ENCODE results near the gene ALG5. TPM values are rescaled to one million over a fixed set of nuclear protein-coding genes. Genes with fewer than 3 reads are reported as not detected.

Gene ALG5, protein sequence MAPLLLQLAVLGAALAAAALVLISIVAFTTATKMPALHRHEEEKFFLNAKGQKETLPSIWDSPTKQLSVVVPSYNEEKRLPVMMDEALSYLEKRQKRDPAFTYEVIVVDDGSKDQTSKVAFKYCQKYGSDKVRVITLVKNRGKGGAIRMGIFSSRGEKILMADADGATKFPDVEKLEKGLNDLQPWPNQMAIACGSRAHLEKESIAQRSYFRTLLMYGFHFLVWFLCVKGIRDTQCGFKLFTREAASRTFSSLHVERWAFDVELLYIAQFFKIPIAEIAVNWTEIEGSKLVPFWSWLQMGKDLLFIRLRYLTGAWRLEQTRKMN
- total RNA-seq (10 to 100 TPM; 16.8 to 18.0 TPM), polyA plus RNA-seq (ENCODE audit: insufficient read depth, low read depth, low replicate concordance) (27.1 TPM)
- long read RNA-seq, donor 1, transcript ALG5-201 (10 exons, 1,154 nt), result major isoform, 21 of 116 reads
- long read RNA-seq, donor 1, partial matches to known transcripts, result 69 of 116 reads
- long read RNA-seq, donor 1, other reads (novel, unspliced or antisense), result 24 of 116 reads
- long read RNA-seq, donor 2, transcript ALG5-201 (10 exons, 1,154 nt), result major isoform, 15 of 73 reads
- long read RNA-seq, donor 2, partial matches to known transcripts, result 46 of 73 reads
- long read RNA-seq, donor 2, other reads (novel, unspliced or antisense), result 12 of 73 reads

DNA sequence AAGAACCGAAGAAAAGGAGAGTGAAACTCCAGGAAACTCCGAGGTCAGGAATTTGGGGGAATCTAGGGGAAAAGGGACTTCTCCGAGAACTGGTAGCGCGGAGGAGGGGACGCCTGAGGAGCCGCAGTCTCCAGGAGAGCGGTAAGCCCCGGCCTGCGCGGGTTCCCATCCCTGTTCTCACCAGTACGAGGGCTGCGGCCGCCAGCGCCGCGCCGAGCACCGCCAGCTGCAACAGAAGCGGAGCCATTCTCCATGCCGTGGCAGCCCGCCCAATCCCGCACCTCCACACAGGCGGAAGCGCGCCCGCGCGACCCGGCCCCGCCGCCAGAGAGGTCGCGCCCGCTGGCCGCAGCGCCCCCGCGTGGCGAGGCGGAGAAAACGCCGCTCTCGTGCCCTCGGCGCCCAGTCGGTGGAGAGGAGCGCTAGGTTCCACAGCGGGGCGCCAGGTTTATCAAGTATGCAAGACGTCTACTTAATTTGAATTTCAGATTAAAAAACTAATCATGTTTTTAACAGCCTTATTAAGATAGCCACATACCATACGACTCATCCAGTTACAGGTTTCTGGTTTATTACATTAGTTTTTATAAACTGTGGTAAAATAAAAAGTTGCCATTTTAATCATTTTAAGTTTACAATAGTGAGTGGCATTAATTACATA, at the start of gene ALG5:
TSS of gene ALG5 (minus strand) at position 287 of the 661 bp plus-strand sequence. CDS start at position 247, 40 bp downstream.
- intact Hi-C loops (cut with DNase I; ENCODE audit: low total_unique reads), result no loop called here
- H3K4me1 ChIP-seq, result peaks cover 8% of the 10 kb centered on the region
- WGBS, 2 donors, result 0 to 1% methylated on average over 44 to 46 of the region's 52 CpGs
- H3K4me3 ChIP-seq, result peak within 1 kb of the TSS; percentile 92 to 94
- H3K27me3 ChIP-seq, result no peaks in the 10 kb centered on the region
- H3K36me3 ChIP-seq (ENCODE audit: low read depth, missing control alignments), result no peaks in the 10 kb centered on the region
- no peaks in the 10 kb centered on the region for H3K9me3 ChIP-seq
- peak; percentile 93 for DNase-seq
- H3K27ac ChIP-seq, result peak within 1 kb of the TSS; percentile 96 to 98
- TF ChIP-seq CTCF (IDR thresholded peaks at IDR 0.05) (peak; percentile 91 to 98 (median 97)), POLR2A (IDR thresholded peaks at IDR 0.05) (no peak)

- TF ChIP-seq CTCF (IDR thresholded peaks at IDR 0.05), result no peak
- no peak for TF ChIP-seq POLR2A (IDR thresholded peaks at IDR 0.05)
- Histone ChIP-seq H3K27ac (no peak overlapping the region), H3K27me3 (no peaks in the 10 kb centered on the region), H3K9me3 (no peaks in the 10 kb centered on the region), H3K36me3 (ENCODE audit: low read depth, missing control alignments) (no peaks in the 10 kb centered on the region), H3K4me3 (no peak overlapping the region), H3K4me1 (no peaks in the 10 kb centered on the region)
- WGBS, 2 donors, result 88 to 91% methylated on average over 3 of the region's 3 CpGs
- intact Hi-C loops (cut with DNase I; ENCODE audit: low total_unique reads), result no loop called here
- DNase-seq, result no peak
Observed at GRCh38 chr13:37047846-37048245, 48.7 kb upstream of the ALG5 start.

- Histone ChIP-seq H3K36me3 (ENCODE audit: low read depth, missing control alignments) (no peaks in the 10 kb centered on the region), H3K27me3 (no peaks in the 10 kb centered on the region), H3K4me3 (no peak overlapping the region), H3K9me3 (no peaks in the 10 kb centered on the region), H3K4me1 (no peaks in the 10 kb centered on the region), H3K27ac (no peak overlapping the region)
- intact Hi-C loops (cut with DNase I; ENCODE audit: low total_unique reads), result no loop called here
- WGBS, 2 donors, result 66 to 82% methylated on average over 2 of the region's 2 CpGs
- TF ChIP-seq CTCF (IDR thresholded peaks at IDR 0.05), result no peak
- no peak for DNase-seq
Observed at GRCh38 chr13:37047032-37047431, 47.9 kb upstream of the ALG5 start.

- 88 to 96% methylated on average over 1 of the region's 1 CpG for WGBS, 2 donors
- H3K9me3 ChIP-seq, result no peaks in the 10 kb centered on the region
- no peak overlapping the region for H3K27ac ChIP-seq
- H3K27me3 ChIP-seq, result no peaks in the 10 kb centered on the region
- H3K4me1 ChIP-seq, result no peaks in the 10 kb centered on the region
- DNase-seq, result no peak
- no peak overlapping the region for H3K4me3 ChIP-seq
- no peaks in the 10 kb centered on the region for H3K36me3 ChIP-seq (ENCODE audit: low read depth, missing control alignments)
- intact Hi-C loops (cut with DNase I; ENCODE audit: low total_unique reads), result no loop called here
- no peak for TF ChIP-seq CTCF (IDR thresholded peaks at IDR 0.05)
- no peak for TF ChIP-seq POLR2A (IDR thresholded peaks at IDR 0.05)
Observed at GRCh38 chr13:37046062-37046461, 46.9 kb upstream of the ALG5 start.
